Left lung (tissue), 10 donors: ENCODE results near the gene PKP4. TPM values are rescaled to one million over a fixed set of nuclear protein-coding genes. Genes with fewer than 3 reads are reported as not detected.

Experiments used
- ATAC-seq: fragments of 200-7000 bp; cut with Tn5 transposase; one replicate; pipeline ENCODE4 v1.9.1; 2020; ENCODE audit warnings: moderate library complexity
- DNase-seq, 4 donors: peaks; one replicate each; pipeline ENCODE4 v3.0.0-alpha.2; 2013 to 2020
- H3K27ac ChIP-seq, 2 donors: fragments of 200-600 bp; sonication (generic) in 1 of 2; one replicate each; pipeline versions ENCODE4 v1.5.0 to v1.8.0; 2020 to 2021
- H3K27me3 ChIP-seq, 2 donors: fragments of 200-600 bp; sonication (generic) in 1 of 2; one replicate each; pipeline versions ENCODE4 v1.5.0 to v1.8.0; 2020 to 2021
- H3K36me3 ChIP-seq, 2 donors: fragments of 200-600 bp; sonication (generic) in 1 of 2; one replicate each; pipeline versions ENCODE4 v1.5.0 to v1.8.0; 2020 to 2021
- H3K4me1 ChIP-seq, 2 donors: fragments of 200-600 bp; one replicate each; pipeline ENCODE4 v1.8.0; 2021
- H3K4me3 ChIP-seq, 2 donors: fragments of 200-600 bp; sonication (generic) in 1 of 2; one replicate each; pipeline versions ENCODE4 v1.5.0 to v1.8.0; 2020 to 2021; ENCODE audit warnings: mild to moderate bottlenecking in 1 of 2
- H3K9me3 ChIP-seq, 2 donors: fragments of 200-600 bp; sonication (generic) in 1 of 2; one replicate each; pipeline versions ENCODE4 v1.5.0 to v1.8.0; 2020 to 2021
- intact Hi-C, 2 donors: fragments of 100-400 bp; cut with DNase I; formaldehyde crosslinking; loops; one replicate each; pipeline versions ENCODE4 v1.11.2 to v1.14.2; 2022
- polyA plus RNA-seq, 6 donors: library from polyadenylated mRNA; unstranded; fragments of 120-200 nt; gene quantifications; one replicate each; pipeline ENCODE4 v1.2.1, GENCODE V29; 2013; ENCODE audit not compliant: insufficient read length in 6 of 6
- total RNA-seq, 2 donors: library from RNA; stranded (reverse); fragmentation: NEBNext Ultra II Directional; extraction: Animal tissue kit (Norgen Biotek cat#: 25700); gene quantifications; one replicate each; pipeline ENCODE4 v1.2.1, GENCODE V29; 2021
- TF ChIP-seq, protein P1 (sequence below), 2 donors: fragments of 200-600 bp; sonication (generic) in 1 of 2; IDR thresholded peaks; one replicate each; pipeline versions ENCODE4 v1.5.0 to v1.8.0; 2021; ENCODE audit warnings: antibody characterized with exemption in 2 of 2
- donor health status: DM: no; HTN: yes; CAD: no.
- donor health status: DM: no; HTN: no; CAD: no.

Gene PKP4
- total and polyA plus RNA-seq, 8 donors: 48.3 to 129 (median 110) TPM

DNA sequence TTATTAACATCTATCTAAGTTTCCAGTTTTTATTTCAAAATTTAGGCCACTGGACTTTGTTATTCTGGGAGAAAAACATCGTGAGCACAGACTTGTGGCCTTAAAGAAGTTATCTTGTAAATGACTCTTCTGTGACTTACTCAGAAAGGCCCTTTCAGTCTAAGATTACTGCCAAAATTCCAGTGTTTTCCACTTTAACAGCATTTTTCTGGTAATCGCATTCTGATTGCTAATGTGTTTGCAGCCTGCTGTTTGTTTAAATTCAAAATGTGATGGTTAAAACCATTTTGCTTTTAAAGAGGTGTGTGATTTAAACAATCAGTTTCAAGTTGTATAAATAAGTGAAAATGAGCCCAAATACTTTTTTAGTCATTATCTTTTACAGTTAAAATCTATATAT, 201.6 kb downstream of the PKP4 start:
- Histone ChIP-seq H3K4me1 (peaks cover 0 to 4% of the 10 kb centered on the region in 2 donors), H3K36me3 (peaks cover 0 to 44% of the 10 kb centered on the region in 2 donors), H3K9me3 (no peaks in the 10 kb centered on the region), H3K4me3 (no peak overlapping the region), H3K27me3 (no peaks in the 10 kb centered on the region), H3K27ac (no peak overlapping the region)
- ATAC-seq: no peak
- intact Hi-C loops: no loop called here
- TF ChIP-seq, protein P1, sequence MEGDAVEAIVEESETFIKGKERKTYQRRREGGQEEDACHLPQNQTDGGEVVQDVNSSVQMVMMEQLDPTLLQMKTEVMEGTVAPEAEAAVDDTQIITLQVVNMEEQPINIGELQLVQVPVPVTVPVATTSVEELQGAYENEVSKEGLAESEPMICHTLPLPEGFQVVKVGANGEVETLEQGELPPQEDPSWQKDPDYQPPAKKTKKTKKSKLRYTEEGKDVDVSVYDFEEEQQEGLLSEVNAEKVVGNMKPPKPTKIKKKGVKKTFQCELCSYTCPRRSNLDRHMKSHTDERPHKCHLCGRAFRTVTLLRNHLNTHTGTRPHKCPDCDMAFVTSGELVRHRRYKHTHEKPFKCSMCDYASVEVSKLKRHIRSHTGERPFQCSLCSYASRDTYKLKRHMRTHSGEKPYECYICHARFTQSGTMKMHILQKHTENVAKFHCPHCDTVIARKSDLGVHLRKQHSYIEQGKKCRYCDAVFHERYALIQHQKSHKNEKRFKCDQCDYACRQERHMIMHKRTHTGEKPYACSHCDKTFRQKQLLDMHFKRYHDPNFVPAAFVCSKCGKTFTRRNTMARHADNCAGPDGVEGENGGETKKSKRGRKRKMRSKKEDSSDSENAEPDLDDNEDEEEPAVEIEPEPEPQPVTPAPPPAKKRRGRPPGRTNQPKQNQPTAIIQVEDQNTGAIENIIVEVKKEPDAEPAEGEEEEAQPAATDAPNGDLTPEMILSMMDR (IDR thresholded peaks at IDR 0.05): no peak
- peak in 2 of 4 donors; percentile 51 to 56 for DNase-seq

DNA sequence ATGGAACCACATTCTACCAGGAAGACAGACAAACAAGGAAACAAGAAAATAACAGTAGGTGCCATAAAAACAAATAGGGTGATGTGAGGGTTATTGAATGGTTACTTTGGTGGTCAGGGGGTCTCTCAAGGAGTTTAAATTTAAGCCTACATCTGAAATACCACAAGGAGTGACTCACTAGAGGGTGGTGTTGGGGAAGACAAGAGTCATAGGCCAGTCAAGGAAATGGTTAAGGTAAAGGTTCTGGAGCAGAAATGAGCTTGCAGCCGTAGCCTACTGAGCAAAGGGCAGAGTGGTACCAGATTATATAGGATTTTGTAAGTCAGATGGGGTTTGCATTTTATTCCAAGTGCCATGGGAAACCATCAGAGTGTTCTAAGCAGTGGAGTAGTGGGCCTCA, 202.7 kb downstream of the PKP4 start:
- H3K4me3 ChIP-seq: no peak overlapping the region
- H3K27ac ChIP-seq: no peak overlapping the region
- ATAC-seq (no peak), DNase-seq (no peak)
- H3K9me3 ChIP-seq: no peaks in the 10 kb centered on the region
- H3K27me3 ChIP-seq: no peaks in the 10 kb centered on the region
- H3K4me1 ChIP-seq: peaks cover 0 to 4% of the 10 kb centered on the region in 2 donors
- intact Hi-C loops: no loop called here
- TF ChIP-seq, protein P1 (IDR thresholded peaks at IDR 0.05): no peak
- H3K36me3 ChIP-seq: peaks cover 0 to 55% of the 10 kb centered on the region in 2 donors

DNA sequence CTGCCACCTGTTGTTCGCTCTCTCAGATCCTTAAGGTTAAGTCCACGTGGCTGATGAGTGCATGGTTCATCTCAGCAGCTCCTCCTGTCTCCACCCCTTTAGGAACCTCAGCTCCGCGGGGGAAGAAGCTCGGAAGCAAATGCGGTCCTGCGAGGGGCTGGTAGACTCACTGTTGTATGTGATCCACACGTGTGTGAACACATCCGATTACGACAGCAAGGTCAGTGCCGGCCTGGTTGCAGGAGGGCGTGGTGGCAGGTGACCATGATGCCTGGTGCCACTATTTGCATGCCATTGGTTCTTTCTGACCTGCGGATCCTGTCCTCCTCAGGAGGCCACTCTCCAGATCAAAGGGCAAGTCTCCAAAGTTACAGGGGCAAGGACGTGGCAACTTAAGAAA, 204.5 kb downstream of the PKP4 start:
- Histone ChIP-seq H3K4me1 (peaks cover 3 to 4% of the 10 kb centered on the region in 2 donors), H3K27ac (no peak overlapping the region), H3K4me3 (no peak overlapping the region), H3K9me3 (no peaks in the 10 kb centered on the region), H3K27me3 (no peaks in the 10 kb centered on the region), H3K36me3 (peaks cover 0 to 65% of the 10 kb centered on the region in 2 donors)
- TF ChIP-seq, protein P1 (IDR thresholded peaks at IDR 0.05): no peak
- no peak for DNase-seq
- no peak for ATAC-seq
- intact Hi-C loops: no loop called here

DNA sequence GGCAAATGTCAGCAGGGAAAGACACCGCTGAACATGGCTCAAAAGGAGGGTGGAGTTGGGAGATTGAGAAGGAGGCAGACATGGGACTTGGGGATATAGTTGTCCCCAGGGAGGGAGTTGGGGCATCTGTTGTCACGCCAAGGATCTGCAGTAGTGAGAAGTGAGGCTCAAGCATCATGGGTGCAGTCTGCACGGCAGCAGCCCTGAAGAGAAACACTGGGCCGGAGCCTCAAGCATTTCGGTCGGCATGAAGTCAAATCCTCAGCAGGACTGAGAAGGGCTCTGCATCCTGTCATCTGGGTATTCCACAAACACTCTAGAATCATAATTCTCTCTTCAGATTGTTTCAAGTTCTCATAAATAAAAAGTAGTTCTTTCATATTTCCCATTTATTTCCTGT, 205.7 kb downstream of the PKP4 start:
- Histone ChIP-seq H3K27me3 (no peaks in the 10 kb centered on the region), H3K4me3 (no peak overlapping the region), H3K9me3 (no peaks in the 10 kb centered on the region), H3K36me3 (peaks cover 0 to 70% of the 10 kb centered on the region in 2 donors), H3K27ac (no peak overlapping the region), H3K4me1 (peaks cover 3 to 4% of the 10 kb centered on the region in 2 donors)
- TF ChIP-seq, protein P1 (IDR thresholded peaks at IDR 0.05): no peak
- DNase-seq (no peak), ATAC-seq (no peak)
- intact Hi-C loops: no loop called here

DNA sequence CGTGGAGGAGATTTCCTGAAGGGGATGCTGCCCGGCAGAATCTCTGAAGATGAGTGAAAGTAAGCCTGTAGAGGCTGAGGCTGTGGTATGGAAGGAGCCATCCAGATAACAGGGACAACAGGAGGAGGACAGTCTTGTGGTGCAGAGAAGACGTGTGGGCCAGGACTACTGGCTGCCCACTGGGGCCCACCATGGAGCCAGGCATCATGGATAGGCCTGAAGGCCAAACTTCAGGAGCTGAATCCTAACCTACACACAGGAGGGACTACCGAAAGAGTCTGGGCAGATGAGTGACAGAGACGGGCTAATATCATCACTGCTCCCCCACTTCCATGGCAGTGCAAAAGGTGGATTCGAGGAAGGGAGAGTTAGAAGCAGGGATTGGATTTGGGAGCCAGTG, 207.0 kb downstream of the PKP4 start:
- Histone ChIP-seq H3K4me1 (peaks cover under 1 to 3% of the 10 kb centered on the region in 2 donors), H3K27me3 (no peaks in the 10 kb centered on the region), H3K9me3 (no peaks in the 10 kb centered on the region), H3K36me3 (peaks cover 0 to 83% of the 10 kb centered on the region in 2 donors), H3K27ac (no peak overlapping the region), H3K4me3 (no peak overlapping the region)
- intact Hi-C loops: no loop called here
- TF ChIP-seq, protein P1 (IDR thresholded peaks at IDR 0.05): no peak
- ATAC-seq (no peak), DNase-seq (no peak)
